GM23338 (cell line): ENCODE results near the gene PAPOLG. TPM values are rescaled to one million over a fixed set of nuclear protein-coding genes. Genes with fewer than 3 reads are reported as not detected.

Experiments used
- ATAC-seq: fragments of 200-7000 bp; cut with Tn5 transposase; 3 replicates; pipeline ENCODE4 v1.9.1; 2020
- DNase-seq: peaks from one replicate; pipeline ENCODE4 v3.0.0-alpha.2; 2015; ENCODE audit warnings: low spot score
- H2AFZ ChIP-seq: fragments of 200-600 bp; sonication (generic); 2 replicates; pipeline ENCODE4 v1.8.0; 2016; ENCODE audit warnings: antibody characterized with exemption, mild to moderate bottlenecking, moderate library complexity
- H3F3A ChIP-seq: fragments of 200-600 bp; sonication (generic); replicated peaks from 2 replicates; pipeline ENCODE4 v1.8.0; 2017; ENCODE audit warnings: antibody characterized with exemption, mixed run types, low read depth
- H3K27ac ChIP-seq: fragments of 200-600 bp; sonication (generic); 2 replicates; pipeline ENCODE4 v1.6.1; 2016; ENCODE audit warnings: low read depth
- H3K27me3 ChIP-seq: fragments of 200-600 bp; sonication (generic); 2 replicates; pipeline ENCODE4 v1.8.0; 2016; ENCODE audit warnings: mild to moderate bottlenecking, mixed run types, moderate library complexity; ENCODE audit not compliant: insufficient read depth
- H3K36me3 ChIP-seq: fragments of 200-600 bp; sonication (generic); 2 replicates; pipeline ENCODE4 v1.8.0; 2016; ENCODE audit warnings: mild to moderate bottlenecking; ENCODE audit not compliant: insufficient read depth
- H3K4me1 ChIP-seq: fragments of 200-600 bp; sonication (generic); 2 replicates; pipeline ENCODE4 v1.8.0; 2016; ENCODE audit warnings: mild to moderate bottlenecking, moderate library complexity; ENCODE audit not compliant: insufficient read depth
- H3K4me2 ChIP-seq: fragments of 200-600 bp; sonication (generic); 2 replicates; pipeline ENCODE4 v1.7.1; 2017; ENCODE audit warnings: mixed run types
- H3K4me3 ChIP-seq: fragments of 200-600 bp; sonication (generic); 2 replicates; pipeline ENCODE4 v1.6.1; 2016; ENCODE audit warnings: mixed run types
- H3K79me2 ChIP-seq: fragments of 200-600 bp; sonication (generic); replicated peaks from 2 replicates; pipeline ENCODE4 v1.8.0; 2017; ENCODE audit warnings: mild to moderate bottlenecking; ENCODE audit not compliant: insufficient read depth
- H3K9me2 ChIP-seq: fragments of 200-600 bp; sonication (generic); 2 replicates; pipeline ENCODE4 v1.8.0; 2017; ENCODE audit not compliant: insufficient read depth
- H4K20me1 ChIP-seq: fragments of 200-600 bp; sonication (generic); replicated peaks from 2 replicates; pipeline ENCODE4 v1.8.0; 2017; ENCODE audit warnings: mild to moderate bottlenecking; ENCODE audit not compliant: insufficient read depth
- H3K27ac Mint-ChIP-seq: 2 replicates; pipeline ENCODE4 v1.8.0; 2020; ENCODE audit warnings: inconsistent platforms, mild to moderate bottlenecking, moderate library complexity, mixed read lengths
- H3K27me3 Mint-ChIP-seq: 3 replicates; pipeline ENCODE4 v1.8.0; 2022; ENCODE audit warnings: low read depth, mild to moderate bottlenecking, moderate library complexity, mixed read lengths, inconsistent platforms; ENCODE audit not compliant: insufficient read depth, poor library complexity
- H3K36me3 Mint-ChIP-seq: 3 replicates; pipeline ENCODE4 v1.8.0; 2021; ENCODE audit warnings: low read depth, mild to moderate bottlenecking, inconsistent platforms, moderate library complexity, mixed read lengths
- H3K4me1 Mint-ChIP-seq: 3 replicates; pipeline ENCODE4 v1.8.0; 2020; ENCODE audit warnings: mild to moderate bottlenecking, inconsistent platforms, mixed read lengths
- H3K4me3 Mint-ChIP-seq: 3 replicates; pipeline ENCODE4 v1.8.0; 2021; ENCODE audit warnings: moderate library complexity, mild to moderate bottlenecking, inconsistent platforms, mixed read lengths
- H3K9me3 Mint-ChIP-seq: 3 replicates; pipeline ENCODE4 v1.8.0; 2020; ENCODE audit warnings: moderate library complexity, mild to moderate bottlenecking, inconsistent platforms, mixed read lengths
- CTCF ChIP-seq, 2 experiments: fragments of 200-600 bp in 1 of 2; sonication (generic) in 1 of 2; conservative IDR thresholded peaks; 2 replicates each; pipeline versions ENCODE4 v1.5.1 to v1.6.1; 2016 to 2017; ENCODE audit warnings: antibody characterized with exemption in 2 of 2, low read depth in 2 of 2, mild to moderate bottlenecking in 2 of 2, moderate library complexity in 1 of 2
- EZH2 ChIP-seq: fragments of 200-600 bp; sonication (generic); IDR thresholded peaks from one replicate; pipeline ENCODE4 v1.8.0; 2017; ENCODE audit warnings: antibody characterized with exemption, mild to moderate bottlenecking, low read depth; ENCODE audit not compliant: unreplicated experiment
- EZH2phosphoT487 ChIP-seq: fragments of 200-600 bp; sonication (generic); IDR thresholded peaks from one replicate; pipeline ENCODE4 v1.8.1; 2018; ENCODE audit warnings: antibody characterized with exemption; ENCODE audit not compliant: unreplicated experiment
- JUNB ChIP-seq: IDR thresholded peaks from one replicate; pipeline ENCODE4 v1.6.1; 2016; ENCODE audit warnings: antibody characterized with exemption; ENCODE audit not compliant: unreplicated experiment
- ZNF114 ChIP-seq: fragments of 250-450 bp; sonication (Bioruptor Pico); IDR thresholded peaks from 2 replicates; pipeline ENCODE4 v1.5.0; 2020; ENCODE audit warnings: mild to moderate bottlenecking, moderate library complexity
- ZNF331 ChIP-seq: fragments of 250-450 bp; sonication (Bioruptor Pico); IDR thresholded peaks from 2 replicates; pipeline ENCODE4 v1.5.0; 2020; ENCODE audit warnings: low read depth, mild to moderate bottlenecking, moderate library complexity
- polyA plus RNA-seq: library from polyadenylated mRNA; unstranded; fragments of >200 nt; fragmentation: Nextera tagmentation; extraction: Ambion mirVana; gene quantifications from 2 replicates; pipeline ENCODE4 v1.2.1, GENCODE V29; 2016
- total RNA-seq: library from RNA; depleted of rRNA; stranded (reverse); fragments of >200 nt; shearing (Covaris generic); gene quantifications from 2 replicates; pipeline ENCODE4 v1.2.3, GENCODE V29; 2014
- TF ChIP-seq, protein P1 (sequence below): fragments of 250-450 bp; sonication (Bioruptor Pico); IDR thresholded peaks from 2 replicates; pipeline ENCODE4 v1.5.0; 2020; ENCODE audit warnings: mild to moderate bottlenecking, moderate library complexity

The PAPOLG gene
- total and polyA plus RNA-seq, 2 experiments from 2014 or later = 13.8 to 31.2 TPM

DNA sequence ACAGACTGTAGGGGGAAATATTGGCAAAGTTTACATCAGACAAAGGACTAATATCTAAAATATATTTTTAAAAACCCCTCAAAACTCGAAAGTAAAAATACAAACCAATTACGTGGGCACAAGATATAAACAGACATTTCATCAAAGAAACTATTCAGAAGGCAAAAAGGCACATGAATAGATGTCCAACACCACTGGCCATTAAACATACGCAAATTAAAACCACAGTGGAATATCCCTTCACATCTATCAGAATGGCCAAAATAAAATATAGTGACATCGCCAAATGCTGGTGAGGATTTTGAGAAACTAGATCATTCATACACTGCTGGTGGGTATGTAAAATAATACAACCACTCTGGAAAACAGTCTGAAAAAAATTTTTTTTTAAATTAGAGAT, 30.6 kb upstream of the PAPOLG start (continued):
- TF ChIP-seq CTCF (conservative IDR thresholded peaks at IDR 0.05; ENCODE audit: low read depth in 2 of 2) = no peak
- no peak for TF ChIP-seq JUNB
- no peak for TF ChIP-seq EZH2phosphoT487
- TF ChIP-seq, protein P1, sequence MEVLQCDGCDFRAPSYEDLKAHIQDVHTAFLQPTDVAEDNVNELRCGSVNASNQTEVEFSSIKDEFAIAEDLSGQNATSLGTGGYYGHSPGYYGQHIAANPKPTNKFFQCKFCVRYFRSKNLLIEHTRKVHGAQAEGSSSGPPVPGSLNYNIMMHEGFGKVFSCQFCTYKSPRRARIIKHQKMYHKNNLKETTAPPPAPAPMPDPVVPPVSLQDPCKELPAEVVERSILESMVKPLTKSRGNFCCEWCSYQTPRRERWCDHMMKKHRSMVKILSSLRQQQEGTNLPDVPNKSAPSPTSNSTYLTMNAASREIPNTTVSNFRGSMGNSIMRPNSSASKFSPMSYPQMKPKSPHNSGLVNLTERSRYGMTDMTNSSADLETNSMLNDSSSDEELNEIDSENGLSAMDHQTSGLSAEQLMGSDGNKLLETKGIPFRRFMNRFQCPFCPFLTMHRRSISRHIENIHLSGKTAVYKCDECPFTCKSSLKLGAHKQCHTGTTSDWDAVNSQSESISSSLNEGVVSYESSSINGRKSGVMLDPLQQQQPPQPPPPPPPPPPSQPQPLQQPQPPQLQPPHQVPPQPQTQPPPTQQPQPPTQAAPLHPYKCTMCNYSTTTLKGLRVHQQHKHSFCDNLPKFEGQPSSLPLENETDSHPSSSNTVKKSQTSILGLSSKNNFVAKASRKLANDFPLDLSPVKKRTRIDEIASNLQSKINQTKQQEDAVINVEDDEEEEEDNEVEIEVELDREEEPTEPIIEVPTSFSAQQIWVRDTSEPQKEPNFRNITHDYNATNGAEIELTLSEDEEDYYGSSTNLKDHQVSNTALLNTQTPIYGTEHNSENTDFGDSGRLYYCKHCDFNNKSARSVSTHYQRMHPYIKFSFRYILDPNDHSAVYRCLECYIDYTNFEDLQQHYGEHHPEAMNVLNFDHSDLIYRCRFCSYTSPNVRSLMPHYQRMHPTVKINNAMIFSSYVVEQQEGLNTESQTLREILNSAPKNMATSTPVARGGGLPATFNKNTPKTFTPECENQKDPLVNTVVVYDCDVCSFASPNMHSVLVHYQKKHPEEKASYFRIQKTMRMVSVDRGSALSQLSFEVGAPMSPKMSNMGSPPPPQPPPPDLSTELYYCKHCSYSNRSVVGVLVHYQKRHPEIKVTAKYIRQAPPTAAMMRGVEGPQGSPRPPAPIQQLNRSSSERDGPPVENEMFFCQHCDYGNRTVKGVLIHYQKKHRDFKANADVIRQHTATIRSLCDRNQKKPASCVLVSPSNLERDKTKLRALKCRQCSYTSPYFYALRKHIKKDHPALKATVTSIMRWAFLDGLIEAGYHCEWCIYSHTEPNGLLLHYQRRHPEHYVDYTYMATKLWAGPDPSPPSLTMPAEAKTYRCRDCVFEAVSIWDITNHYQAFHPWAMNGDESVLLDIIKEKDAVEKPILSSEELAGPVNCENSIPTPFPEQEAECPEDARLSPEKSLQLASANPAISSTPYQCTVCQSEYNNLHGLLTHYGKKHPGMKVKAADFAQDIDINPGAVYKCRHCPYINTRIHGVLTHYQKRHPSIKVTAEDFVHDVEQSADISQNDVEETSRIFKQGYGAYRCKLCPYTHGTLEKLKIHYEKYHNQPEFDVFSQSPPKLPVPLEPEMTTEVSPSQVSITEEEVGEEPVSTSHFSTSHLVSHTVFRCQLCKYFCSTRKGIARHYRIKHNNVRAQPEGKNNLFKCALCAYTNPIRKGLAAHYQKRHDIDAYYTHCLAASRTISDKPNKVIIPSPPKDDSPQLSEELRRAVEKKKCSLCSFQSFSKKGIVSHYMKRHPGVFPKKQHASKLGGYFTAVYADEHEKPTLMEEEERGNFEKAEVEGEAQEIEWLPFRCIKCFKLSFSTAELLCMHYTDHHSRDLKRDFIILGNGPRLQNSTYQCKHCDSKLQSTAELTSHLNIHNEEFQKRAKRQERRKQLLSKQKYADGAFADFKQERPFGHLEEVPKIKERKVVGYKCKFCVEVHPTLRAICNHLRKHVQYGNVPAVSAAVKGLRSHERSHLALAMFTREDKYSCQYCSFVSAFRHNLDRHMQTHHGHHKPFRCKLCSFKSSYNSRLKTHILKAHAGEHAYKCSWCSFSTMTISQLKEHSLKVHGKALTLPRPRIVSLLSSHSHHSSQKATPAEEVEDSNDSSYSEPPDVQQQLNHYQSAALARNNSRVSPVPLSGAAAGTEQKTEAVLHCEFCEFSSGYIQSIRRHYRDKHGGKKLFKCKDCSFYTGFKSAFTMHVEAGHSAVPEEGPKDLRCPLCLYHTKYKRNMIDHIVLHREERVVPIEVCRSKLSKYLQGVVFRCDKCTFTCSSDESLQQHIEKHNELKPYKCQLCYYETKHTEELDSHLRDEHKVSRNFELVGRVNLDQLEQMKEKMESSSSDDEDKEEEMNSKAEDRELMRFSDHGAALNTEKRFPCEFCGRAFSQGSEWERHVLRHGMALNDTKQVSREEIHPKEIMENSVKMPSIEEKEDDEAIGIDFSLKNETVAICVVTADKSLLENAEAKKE = no peak

GRCh38 chr2:60728855-60729254, 27.2 kb upstream of the PAPOLG start:
- Histone ChIP-seq H2AFZ (no peak overlapping the region), H4K20me1 (no peaks in the 10 kb centered on the region), H3K9me2 (no peaks in the 10 kb centered on the region), H3K27me3 (no peaks in the 10 kb centered on the region), H3K27ac (no peak overlapping the region), H3K4me2 (no peak overlapping the region), H3K4me3 (no peak overlapping the region), H3K4me1 (no peaks in the 10 kb centered on the region), H3K36me3 (no peaks in the 10 kb centered on the region), H3F3A (no peaks in the 10 kb centered on the region), H3K79me2 (no peaks in the 10 kb centered on the region)
- DNase-seq (no peak), ATAC-seq (no peak)
- Mint-ChIP-seq H3K4me3 (no peak overlapping the region), H3K9me3 (no peaks in the 10 kb centered on the region), H3K27ac (no peak overlapping the region), H3K4me1 (no peaks in the 10 kb centered on the region), H3K36me3 (no peaks in the 10 kb centered on the region), H3K27me3 (peaks cover 5% of the 10 kb centered on the region)
- TF ChIP-seq ZNF114 (CRISPR knock-in tag) = no peak
- TF ChIP-seq, protein P1 = no peak
- TF ChIP-seq EZH2 = no peak
- TF ChIP-seq ZNF331 = no peak
